GF-D8 (cell line): ENCODE data around the gene DNAJC27.

ENCODE experiments used
- DNase-seq: peaks from one replicate; lab custom pipeline; 2025; lab: John Stamatoyannopoulos, UW

Gene DNAJC27

DNA sequence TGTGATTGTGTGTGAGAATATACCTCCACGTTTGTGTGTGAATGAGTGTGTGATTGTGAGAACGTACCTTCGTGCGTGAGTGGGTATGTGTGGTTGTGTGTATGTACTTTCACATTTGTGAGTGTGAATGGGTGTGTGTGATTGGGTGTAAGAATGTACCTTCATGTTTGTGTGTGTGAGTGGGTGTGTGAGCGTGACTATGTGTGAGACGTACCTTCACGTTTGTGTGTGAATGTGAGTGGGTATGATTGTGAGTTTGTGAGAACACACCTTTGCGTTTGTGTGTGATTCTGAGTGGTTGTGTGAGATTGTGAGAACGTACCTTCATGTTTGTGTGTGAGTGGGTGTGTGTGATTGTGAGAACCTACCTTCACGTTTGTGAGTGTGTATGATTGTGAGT, 45.9 kb downstream of the DNAJC27 start:
- DNase-seq, result no peak

DNA sequence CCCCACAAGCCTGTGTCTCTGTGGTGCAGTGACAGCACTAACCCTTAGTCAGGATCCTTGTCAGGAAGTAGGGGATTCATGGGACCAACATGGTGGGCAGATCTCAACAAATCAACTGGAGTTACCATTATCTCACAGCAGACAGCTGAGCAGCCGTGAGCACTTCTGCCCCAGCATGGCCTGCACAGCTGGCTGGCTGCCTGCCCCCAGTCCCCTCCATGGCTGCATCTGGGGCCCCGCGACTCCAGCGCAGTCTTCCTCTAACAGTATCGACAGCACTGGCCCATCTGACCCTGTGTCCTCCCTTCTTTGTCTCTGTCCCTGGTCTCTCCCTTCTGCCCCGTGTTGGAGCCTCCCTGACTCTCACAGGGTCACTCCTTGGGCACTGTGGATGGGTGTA, 47.0 kb downstream of the DNAJC27 start:
- DNase-seq, result no peak

DNA sequence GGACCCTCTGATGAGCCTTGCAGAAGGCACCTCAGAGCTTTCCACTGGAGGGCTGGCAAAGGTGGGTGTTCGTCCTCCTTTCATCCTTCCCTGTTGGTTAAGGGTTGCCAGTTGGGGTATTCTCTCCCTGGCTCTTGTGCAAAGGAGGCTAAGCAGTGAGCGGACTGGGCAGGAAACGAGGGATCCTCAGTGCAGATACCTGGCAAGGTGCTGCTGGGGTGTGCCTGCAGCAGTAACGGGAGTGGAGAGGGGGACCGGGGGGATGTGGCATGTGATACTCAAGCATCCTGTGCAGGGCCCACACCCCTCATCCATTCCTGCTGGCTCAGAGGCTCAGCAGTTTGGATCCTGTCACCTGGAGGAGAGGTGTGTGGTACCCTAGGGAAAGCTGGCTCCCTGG, 47.5 kb downstream of the DNAJC27 start:
- DNase-seq, result no peak

DNA sequence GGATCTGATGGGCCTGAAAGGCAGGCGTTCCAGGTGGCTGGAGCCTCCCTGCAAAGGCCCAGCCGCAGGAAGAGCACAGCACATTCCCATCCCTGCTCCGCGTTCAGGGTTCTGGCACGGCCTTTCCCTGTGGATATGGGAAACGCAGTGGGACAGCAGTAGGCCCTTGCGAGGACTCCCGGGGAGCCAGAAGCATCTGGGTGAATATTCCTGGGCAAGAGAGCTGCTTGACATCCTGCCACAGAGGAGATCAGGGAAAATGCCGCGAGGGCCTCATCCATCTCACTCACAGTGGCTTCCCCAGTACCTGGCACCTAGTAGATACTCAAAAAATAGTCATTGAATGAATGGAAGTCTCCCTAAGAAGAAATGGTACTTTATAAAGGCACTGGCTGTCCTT, 48.6 kb downstream of the DNAJC27 start:
- DNase-seq, result no peak

DNA sequence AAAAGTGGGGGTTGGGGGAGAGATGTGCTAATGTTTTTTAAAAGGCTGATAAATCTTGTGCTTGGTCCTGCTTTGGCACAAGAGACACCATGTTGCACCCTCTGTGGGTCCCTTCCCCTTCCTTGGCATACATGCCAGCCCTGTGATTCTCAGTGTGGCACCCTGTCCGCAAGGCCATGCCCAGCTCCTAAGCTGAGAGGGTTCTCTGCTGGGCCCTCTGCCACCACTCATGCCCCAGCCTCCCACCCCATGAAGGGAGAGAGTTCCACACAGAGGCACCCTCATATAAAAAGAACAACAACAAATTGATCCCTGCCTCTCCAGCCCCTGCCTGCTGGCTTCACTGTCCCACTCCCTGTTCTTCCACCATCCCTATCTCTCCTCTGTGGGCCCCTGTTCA, 49.2 kb downstream of the DNAJC27 start:
- no peak for DNase-seq

GRCh38 chr2:24920809-24921441, 50.8 kb downstream of the DNAJC27 start:
- no peak for DNase-seq

DNA sequence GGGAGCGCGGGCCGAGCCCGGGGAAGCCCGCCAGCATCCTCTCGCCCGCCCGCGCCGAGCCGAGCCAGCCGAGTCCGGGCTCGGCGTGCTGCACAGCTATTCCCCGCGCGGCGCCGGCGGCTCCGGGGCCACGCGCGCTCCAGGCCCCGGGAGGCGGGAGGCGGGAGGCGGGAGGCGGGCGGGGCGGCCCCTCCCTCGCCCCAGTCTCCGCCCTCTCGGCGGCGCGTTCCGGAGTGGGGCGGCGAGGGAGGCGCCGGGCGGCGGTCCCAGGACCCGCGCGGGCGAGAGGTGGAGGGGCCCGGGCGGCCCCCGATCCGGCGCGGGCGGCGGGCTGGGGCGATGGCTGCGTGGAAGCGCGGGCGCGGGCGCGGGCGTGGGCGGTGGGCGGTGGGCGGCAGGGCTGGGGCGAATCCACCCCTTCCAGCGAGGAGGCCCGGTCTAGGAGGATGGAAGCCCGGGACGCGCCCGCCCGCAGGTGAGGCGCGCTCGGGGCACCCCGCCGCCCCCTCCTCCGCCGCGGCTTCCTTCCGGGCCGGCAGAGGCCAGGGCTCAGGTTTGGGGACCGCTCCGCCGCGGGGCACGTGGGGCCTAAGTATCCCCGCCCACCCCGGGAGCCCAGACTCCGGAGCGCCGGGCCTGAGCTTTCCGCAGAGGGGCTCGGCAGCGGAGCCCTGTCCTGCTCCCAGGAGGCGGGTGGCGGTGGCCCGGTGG, 51.5 kb downstream of the DNAJC27 start, which contains the start of gene ADCY3:
ADCY3 (minus strand) TSS at position 140 of the 711 bp plus-strand sequence. CDS start 1,250 bp downstream, outside the sequence.
- no peak for DNase-seq

- no peak for DNase-seq
Measured at GRCh38 chr2:24919506-24920097, 52.2 kb downstream of the DNAJC27 start.

GRCh38 chr2:24919037-24919505, 52.7 kb downstream of the DNAJC27 start:
- no peak for DNase-seq

DNA sequence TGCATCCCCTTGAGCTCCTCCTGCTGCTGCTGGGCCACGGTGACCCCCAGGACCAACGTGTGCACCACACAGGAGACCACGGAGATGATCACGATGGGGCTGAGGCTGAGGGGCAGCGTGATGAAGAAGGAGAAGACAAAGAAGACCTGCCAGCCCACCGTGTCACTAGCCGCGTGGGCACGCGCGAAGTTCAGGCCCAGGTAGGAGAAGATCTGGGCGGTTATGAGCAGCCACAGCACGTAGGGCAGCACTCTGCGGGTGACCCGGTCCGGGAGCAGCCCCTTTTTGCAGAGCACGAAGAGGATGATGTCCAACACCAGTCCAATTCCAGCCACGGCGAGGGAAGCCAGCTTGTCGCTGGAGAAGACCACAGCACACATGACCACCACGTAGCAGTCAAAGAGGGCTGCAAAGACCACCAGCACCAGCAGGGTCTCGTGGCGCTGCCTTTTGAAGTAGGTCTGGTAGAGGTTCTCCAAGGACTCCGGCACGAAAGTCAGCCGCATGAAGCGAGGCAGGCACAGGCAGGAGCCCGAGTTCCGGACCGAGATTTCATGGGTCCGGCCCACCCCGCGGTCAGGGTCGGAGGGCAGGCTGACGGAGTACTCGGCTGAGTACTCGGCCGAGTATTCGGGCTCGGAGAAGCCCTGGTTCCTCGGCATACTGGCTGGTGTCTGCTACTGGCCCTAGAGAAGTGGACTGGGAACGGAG, 53.3 kb downstream of the DNAJC27 start:
- no peak for DNase-seq

DNA sequence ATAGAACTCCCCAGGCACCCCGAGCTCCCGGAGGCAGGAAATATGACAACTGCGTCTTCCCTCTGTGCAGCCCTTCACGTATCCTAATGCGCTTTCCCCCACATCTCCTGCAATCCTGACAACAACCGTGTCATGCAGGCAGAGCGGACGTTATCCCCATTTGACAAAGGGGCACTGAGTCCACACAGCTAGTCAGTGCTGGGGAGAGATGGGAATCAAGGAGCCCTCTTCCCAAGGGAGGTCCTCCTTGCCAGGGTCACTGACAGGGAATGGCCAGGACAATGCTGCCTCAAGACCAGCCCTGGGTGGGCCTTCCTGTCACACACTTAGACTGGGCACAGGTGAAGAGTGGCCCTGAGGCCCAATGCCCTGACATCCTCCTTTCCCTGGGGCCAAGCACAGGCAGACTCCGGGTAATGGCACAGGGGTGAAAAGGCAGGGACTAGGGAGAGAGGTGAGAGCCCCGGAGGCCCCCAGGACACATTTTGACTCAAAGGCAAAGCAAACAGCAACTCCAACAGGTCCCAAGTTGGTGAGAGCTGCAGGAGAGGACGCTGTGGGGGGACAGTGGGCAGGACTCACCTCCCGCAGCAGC, 53.9 kb downstream of the DNAJC27 start:
- no peak for DNase-seq

- no peak for DNase-seq
Measured at GRCh38 chr2:24917086-24917485, 54.7 kb downstream of the DNAJC27 start.

- DNase-seq, result no peak
Measured at GRCh38 chr2:24915796-24916195, 56.0 kb downstream of the DNAJC27 start.

- no peak for DNase-seq
Measured at GRCh38 chr2:24915175-24915574, 56.6 kb downstream of the DNAJC27 start.

DNA sequence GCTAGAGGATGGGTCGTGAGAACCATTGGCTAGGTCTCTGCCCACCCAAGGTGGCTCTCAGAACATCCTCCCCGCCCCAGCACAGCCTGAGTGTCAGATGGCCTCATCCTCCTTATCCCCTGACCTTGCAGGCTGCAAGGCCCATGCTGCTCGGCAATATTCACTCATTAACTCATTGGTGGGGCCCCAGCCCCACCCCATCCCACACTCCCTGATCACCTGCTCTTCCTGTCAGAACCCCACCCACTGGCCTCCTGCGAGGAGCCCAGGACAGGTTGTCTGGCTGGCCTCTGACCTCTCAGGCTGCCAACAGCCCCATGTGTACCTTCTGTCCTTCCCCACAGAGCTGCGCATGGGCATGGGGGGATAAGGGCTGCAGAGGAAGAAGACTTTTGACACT, 57.0 kb downstream of the DNAJC27 start:
- no peak for DNase-seq

DNA sequence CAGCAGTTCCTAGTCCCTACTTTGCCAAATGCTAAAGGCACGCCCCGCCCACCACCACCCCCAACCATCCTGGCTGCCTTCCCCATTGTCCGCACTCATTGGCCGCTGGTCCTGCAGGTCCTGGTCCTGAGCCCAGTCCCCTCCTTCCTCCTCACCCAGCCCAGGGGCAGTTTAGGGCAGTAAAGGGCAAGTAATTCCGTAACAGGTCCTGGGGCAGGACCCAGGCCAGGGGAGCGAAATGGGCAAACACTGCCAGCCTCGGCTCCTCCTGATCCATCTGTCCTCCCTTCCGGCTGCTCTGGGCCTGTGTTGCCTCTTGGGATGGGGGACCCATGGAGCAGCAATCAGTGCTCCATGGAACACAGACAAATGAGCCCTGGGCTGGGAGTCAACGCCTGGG, 57.8 kb downstream of the DNAJC27 start:
- no peak for DNase-seq

DNA sequence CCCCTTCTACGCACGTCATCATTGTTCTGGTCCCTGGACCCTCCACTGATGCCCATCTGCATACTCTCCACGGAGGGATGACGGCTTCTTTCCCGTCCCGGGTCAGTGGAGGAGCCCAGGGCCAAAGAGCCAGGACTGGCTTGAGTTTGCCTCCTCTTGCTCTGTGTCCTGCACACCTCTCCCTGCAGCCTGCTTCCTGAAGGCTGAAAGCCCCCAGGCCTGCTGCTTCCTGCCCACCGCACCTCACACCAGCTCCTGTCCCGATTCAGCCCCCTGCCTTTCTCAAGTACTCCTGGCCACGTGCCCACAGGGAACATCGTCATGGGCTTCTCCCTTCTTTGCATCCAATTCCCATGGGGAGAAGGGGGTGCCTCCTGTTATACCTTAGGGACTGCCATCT, 58.8 kb downstream of the DNAJC27 start:
- DNase-seq, result no peak

DNA sequence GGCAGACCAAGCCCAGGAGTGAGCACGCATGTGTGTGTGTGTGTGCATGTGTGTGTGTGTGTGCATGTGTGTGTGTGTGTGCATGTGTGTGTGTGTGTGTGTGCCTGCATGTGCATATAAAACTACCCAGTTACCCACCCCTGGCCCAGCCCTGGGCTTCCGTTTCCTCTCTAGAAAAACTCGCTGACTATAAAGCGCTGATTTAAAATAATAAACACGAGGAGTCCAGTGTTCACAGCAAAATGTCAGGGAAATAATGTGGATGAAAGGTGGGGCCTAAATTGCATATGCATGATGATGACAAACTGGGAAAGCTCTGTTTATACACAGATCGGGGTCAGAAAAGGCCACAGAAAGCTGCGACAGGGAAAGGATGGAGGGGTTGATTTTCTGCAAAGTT, 59.2 kb downstream of the DNAJC27 start:
- DNase-seq, result no peak

GRCh38 chr2:24910245-24910644, 61.5 kb downstream of the DNAJC27 start:
- no peak for DNase-seq

DNA sequence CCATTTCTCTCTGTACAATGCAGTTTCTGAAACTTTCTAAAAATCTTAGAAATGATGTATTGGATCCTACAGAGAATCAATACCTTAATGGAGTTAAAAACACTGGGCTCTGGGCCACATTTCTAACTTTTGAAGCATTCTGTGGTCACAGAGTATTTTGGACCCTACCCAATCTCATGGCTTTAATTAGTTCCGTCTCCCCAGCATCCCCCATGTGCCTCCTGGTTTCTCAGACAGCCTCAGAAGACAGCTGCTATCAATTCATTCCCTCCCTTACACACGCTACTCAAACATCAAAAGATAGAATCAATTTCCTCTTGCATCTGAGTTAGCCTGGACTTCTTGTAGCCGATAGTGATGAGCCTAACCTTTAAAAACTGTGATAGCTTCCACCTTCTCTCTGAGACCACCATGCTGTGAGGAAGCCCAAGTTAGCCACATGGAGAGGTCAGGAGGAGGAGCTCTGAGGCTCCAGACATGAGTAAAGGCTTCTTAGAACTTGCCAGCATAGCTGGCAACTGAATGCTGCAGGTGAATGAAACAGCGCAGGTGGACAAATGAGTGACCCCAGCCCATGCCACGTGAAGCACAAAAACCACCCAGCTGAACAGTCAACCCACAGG, 62.1 kb downstream of the DNAJC27 start:
- no peak for DNase-seq

GRCh38 chr2:24908461-24908901, 63.3 kb downstream of the DNAJC27 start:
- DNase-seq, result no peak

- no peak for DNase-seq
Measured at GRCh38 chr2:24907116-24907515, 64.6 kb downstream of the DNAJC27 start.
